Liver (tissue), 9 donors: ENCODE data around the gene OLA1. TPM values are rescaled to one million over a fixed set of nuclear protein-coding genes. Genes with fewer than 3 reads are reported as not detected.

ENCODE experiments used
- DNase-seq: peaks from one replicate; pipeline ENCODE4 v3.0.0-alpha.2; 2017; ENCODE audit warnings: low spot score
- H3K27ac ChIP-seq, 2 donors: one replicate each; pipeline ENCODE4 v1.7.0; 2013; ENCODE audit warnings: inconsistent platforms in 2 of 2, low read length in 2 of 2, control low read depth in 1 of 2, low read depth in 1 of 2, mild to moderate bottlenecking in 1 of 2
- H3K27me3 ChIP-seq, 4 donors: one replicate each; pipeline versions ENCODE4 v1.6.1 to v1.7.0; 2013; ENCODE audit warnings: low read length in 3 of 4, inconsistent platforms in 1 of 4, mild to moderate bottlenecking in 1 of 4, moderate library complexity in 1 of 4; ENCODE audit not compliant: control insufficient read depth in 4 of 4, insufficient read depth in 4 of 4
- H3K36me3 ChIP-seq, 4 donors: one replicate each; pipeline versions ENCODE4 v1.6.1 to v1.7.0; 2013; ENCODE audit warnings: low read length in 3 of 4, mild to moderate bottlenecking in 3 of 4, low read depth in 1 of 4, moderate library complexity in 1 of 4; ENCODE audit not compliant: control insufficient read depth in 4 of 4, insufficient read depth in 3 of 4
- H3K4me1 ChIP-seq, 4 donors: one replicate each; pipeline versions ENCODE4 v1.6.1 to v1.7.0; 2013; ENCODE audit warnings: low read length in 3 of 4, mild to moderate bottlenecking in 3 of 4, moderate library complexity in 1 of 4; ENCODE audit not compliant: control insufficient read depth in 4 of 4, insufficient read depth in 4 of 4
- H3K4me3 ChIP-seq, 3 donors: one replicate each; pipeline versions ENCODE4 v1.6.1 to v1.7.0; 2013; ENCODE audit warnings: low read length in 3 of 3, control low read depth in 1 of 3, low read depth in 1 of 3, mild to moderate bottlenecking in 1 of 3
- H3K9ac ChIP-seq, 2 donors: one replicate each; pipeline ENCODE4 v1.7.0; 2013; ENCODE audit warnings: low read length in 2 of 2, mild to moderate bottlenecking in 2 of 2, moderate library complexity in 2 of 2, control low read depth in 1 of 2, low read depth in 1 of 2
- H3K9me3 ChIP-seq, 4 donors: one replicate each; pipeline versions ENCODE4 v1.6.1 to v1.7.0; 2013; ENCODE audit warnings: low read length in 3 of 4; ENCODE audit not compliant: control insufficient read depth in 4 of 4
- CTCF ChIP-seq: fragments of 150-350 bp; IDR thresholded peaks from 2 replicates; pipeline ENCODE4 v1.5.1; 2017; ENCODE audit warnings: improper control_type of control experiment, low read depth, low read length; ENCODE audit not compliant: missing input control
- FOXA2 ChIP-seq: IDR thresholded peaks from 2 replicates; pipeline ENCODE4 v1.6.1; 2016; ENCODE audit warnings: antibody characterized with exemption
- GABPA ChIP-seq, 2 donors: IDR thresholded peaks in 1 of 2; conservative IDR thresholded peaks in 1 of 2; 2 replicates each; pipeline ENCODE4 v1.6.1; 2016; ENCODE audit warnings: antibody characterized with exemption in 2 of 2, mild to moderate bottlenecking in 1 of 2, moderate library complexity in 1 of 2
- HNF4A ChIP-seq, 2 donors: conservative IDR thresholded peaks; 2 replicates each; pipeline ENCODE4 v1.6.1; 2016; ENCODE audit warnings: antibody characterized with exemption in 2 of 2, mild to moderate bottlenecking in 2 of 2
- HNF4G ChIP-seq: IDR thresholded peaks from 2 replicates; pipeline ENCODE4 v1.6.1; 2016; ENCODE audit warnings: antibody characterized with exemption
- MAX ChIP-seq: IDR thresholded peaks from 2 replicates; pipeline ENCODE4 v1.6.1; 2016; ENCODE audit warnings: antibody characterized with exemption
- NR2F2 ChIP-seq: IDR thresholded peaks from 2 replicates; pipeline ENCODE4 v1.6.1; 2016; ENCODE audit warnings: antibody characterized with exemption
- RAD21 ChIP-seq, 2 donors: IDR thresholded peaks; 2 replicates each; pipeline ENCODE4 v1.6.1; 2016; ENCODE audit warnings: antibody characterized with exemption in 2 of 2, mild to moderate bottlenecking in 2 of 2
- TAF1 ChIP-seq: conservative IDR thresholded peaks from 2 replicates; pipeline ENCODE4 v1.6.1; 2016; ENCODE audit warnings: antibody characterized with exemption, mild to moderate bottlenecking
- YY1 ChIP-seq: IDR thresholded peaks from 2 replicates; pipeline ENCODE4 v1.6.1; 2016; ENCODE audit warnings: antibody characterized with exemption, mild to moderate bottlenecking
- WGBS: extraction: QIAGEN DNeasy Blood & Tissue Kit; methylation state at CpG from one replicate; pipeline ENCODE4 v1.1.7; 2013; 5-methylcytosine and 5-hydroxymethylcytosine counted together
- polyA plus RNA-seq, 2 donors: library from polyadenylated mRNA; stranded (reverse) in 1 of 2; unstranded in 1 of 2; fragments of 200-250 nt in 1 of 2; fragments of >200 nt in 1 of 2; fragmentation: Nextera tagmentation in 1 of 2; extraction: Ambion mirVana in 1 of 2; gene quantifications; one replicate each; pipeline versions ENCODE4 v1.2.1 to v1.2.3, GENCODE V29; 2013 to 2015
- total RNA-seq, 2 donors: library from RNA; depleted of rRNA; stranded (reverse); fragments of >200 nt; gene quantifications; one replicate each; pipeline ENCODE4 v1.2.3, GENCODE V29; 2014
- TF ChIP-seq, protein P1 (sequence below): IDR thresholded peaks from 2 replicates; pipeline ENCODE4 v1.6.1; 2016; ENCODE audit warnings: antibody characterized with exemption
- TF ChIP-seq, protein P2 (sequence below): IDR thresholded peaks from 2 replicates; pipeline ENCODE4 v1.6.1; 2016; ENCODE audit warnings: antibody characterized with exemption
- donor health status: healthy.
- donor health status: healthy.
- donor health status: healthy.
- donor health status: healthy.
- donor health status: healthy.

Gene OLA1
- total and polyA plus RNA-seq, 4 donors, result 23.4 to 38.1 (median 32.3) TPM

- Histone ChIP-seq H3K27ac (no peak overlapping the region), H3K36me3 (peaks cover 0 to 3% (median 0%) of the 10 kb centered on the region in 4 donors), H3K27me3 (no peaks in the 10 kb centered on the region), H3K4me1 (no peaks in the 10 kb centered on the region), H3K4me3 (no peak overlapping the region), H3K9me3 (no peaks in the 10 kb centered on the region), H3K9ac (no peak overlapping the region)
- WGBS, result 95% methylated on average over 6 of the region's 6 CpGs
- TF ChIP-seq YY1 (no peak), FOXA2 (no peak), TAF1 (no peak), NR2F2 (no peak)
- TF ChIP-seq, protein P1, sequence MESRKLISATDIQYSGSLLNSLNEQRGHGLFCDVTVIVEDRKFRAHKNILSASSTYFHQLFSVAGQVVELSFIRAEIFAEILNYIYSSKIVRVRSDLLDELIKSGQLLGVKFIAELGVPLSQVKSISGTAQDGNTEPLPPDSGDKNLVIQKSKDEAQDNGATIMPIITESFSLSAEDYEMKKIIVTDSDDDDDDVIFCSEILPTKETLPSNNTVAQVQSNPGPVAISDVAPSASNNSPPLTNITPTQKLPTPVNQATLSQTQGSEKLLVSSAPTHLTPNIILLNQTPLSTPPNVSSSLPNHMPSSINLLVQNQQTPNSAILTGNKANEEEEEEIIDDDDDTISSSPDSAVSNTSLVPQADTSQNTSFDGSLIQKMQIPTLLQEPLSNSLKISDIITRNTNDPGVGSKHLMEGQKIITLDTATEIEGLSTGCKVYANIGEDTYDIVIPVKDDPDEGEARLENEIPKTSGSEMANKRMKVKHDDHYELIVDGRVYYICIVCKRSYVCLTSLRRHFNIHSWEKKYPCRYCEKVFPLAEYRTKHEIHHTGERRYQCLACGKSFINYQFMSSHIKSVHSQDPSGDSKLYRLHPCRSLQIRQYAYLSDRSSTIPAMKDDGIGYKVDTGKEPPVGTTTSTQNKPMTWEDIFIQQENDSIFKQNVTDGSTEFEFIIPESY, result no peak
- no peak for DNase-seq
Observed at GRCh38 chr2:174080672-174081121, 167.6 kb downstream of the OLA1 start.

DNA sequence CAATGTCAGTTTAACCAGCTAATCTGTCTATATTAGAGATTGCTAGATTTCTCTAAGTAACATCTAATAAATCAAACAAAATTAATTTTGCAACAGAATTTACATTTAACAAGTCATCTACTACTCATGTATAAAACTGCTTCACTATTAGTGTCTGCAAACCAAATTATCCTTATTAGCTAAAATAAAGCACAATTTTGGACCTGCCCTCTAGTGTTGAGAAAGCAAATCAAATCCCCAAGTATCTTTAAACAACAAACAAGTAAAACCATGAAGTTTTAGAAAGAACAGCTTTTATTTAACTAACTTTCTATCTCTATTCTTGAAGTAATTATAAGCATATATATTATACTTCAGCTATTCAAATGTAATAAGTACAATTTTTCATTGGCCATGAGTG lies 170.1 kb downstream of the OLA1 start:
- H3K9me3 ChIP-seq, result no peaks in the 10 kb centered on the region
- no peak for DNase-seq
- H3K36me3 ChIP-seq, result peaks cover 0 to 3% (median 3%) of the 10 kb centered on the region in 4 donors
- H3K9ac ChIP-seq, result no peak overlapping the region
- TF ChIP-seq MAX (no peak), CTCF (peak; percentile 28), GABPA (IDR thresholded peaks at IDR 0.05 in 1 of 2, conservative IDR thresholded peaks at IDR 0.05 in 1 of 2) (no peak), RAD21 (IDR thresholded peaks at IDR 0.05) (peak; percentile 55 to 68), TAF1 (no peak), HNF4A (conservative IDR thresholded peaks at IDR 0.05) (no peak), HNF4G (no peak)
- TF ChIP-seq, protein P1, result no peak
- TF ChIP-seq, protein P2, sequence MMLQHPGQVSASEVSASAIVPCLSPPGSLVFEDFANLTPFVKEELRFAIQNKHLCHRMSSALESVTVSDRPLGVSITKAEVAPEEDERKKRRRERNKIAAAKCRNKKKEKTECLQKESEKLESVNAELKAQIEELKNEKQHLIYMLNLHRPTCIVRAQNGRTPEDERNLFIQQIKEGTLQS, result no peak
- no peak overlapping the region for H3K4me3 ChIP-seq
- H3K27me3 ChIP-seq, result no peaks in the 10 kb centered on the region
- no peak overlapping the region for H3K27ac ChIP-seq
- H3K4me1 ChIP-seq, result no peaks in the 10 kb centered on the region
